Endothelial cell of umbilical vein (primary cell): ENCODE data around the gene C15orf61. TPM values are rescaled to one million over a fixed set of nuclear protein-coding genes. Genes with fewer than 3 reads are reported as not detected.
A peak's percentile ranks its signal among the peaks of the same experiment; 100 is the strongest.

Experiments used
- BruUV-seq: library from RNA; stranded (reverse); fragments of 400-500 nt; replicated peaks from 2 replicates; lab custom pipeline; 2021; lab: Mats Ljungman, UMichigan
- CTCF ChIA-PET: fragments of 300-600, 350-600 bp; sonication (Branson Sonifier 250); formaldehyde crosslinking; loops from one replicate; lab custom pipeline; 2021; ENCODE audit warnings: antibody characterized with exemption, inconsistent platforms; lab: Charles Lee
- POLR2A ChIA-PET: fragments of 300-600, 350-600 bp; sonication (Branson Sonifier 250); formaldehyde crosslinking; loops from one replicate; lab custom pipeline; 2021; ENCODE audit warnings: antibody characterized with exemption, inconsistent platforms; lab: Charles Lee
- DNase-seq: peaks from one replicate; pipeline ENCODE4 v3.0.0-alpha.2; 2011; ENCODE audit warnings: low read depth, low spot score
- FAIRE-seq: peaks from 2 replicates; lab custom pipeline; 2011; peaks lifted over from hg19 to GRCh38; lab: Jason Lieb, UNC
- H2AFZ ChIP-seq: 2 replicates; pipeline ENCODE4 v1.6.0; 2012; ENCODE audit warnings: low read depth, low read length, control low read depth, inconsistent platforms
- H3K27ac ChIP-seq: 2 replicates; pipeline ENCODE4 v1.5.1; 2011; ENCODE audit warnings: low read depth, mild to moderate bottlenecking, control low read depth, low read length, moderate library complexity; ENCODE audit not compliant: insufficient read depth
- H3K27me3 ChIP-seq, 2 experiments: 2 replicates each; pipeline versions ENCODE4 v1.6.0 to v1.6.1; 2011; ENCODE audit warnings: low read length in 2 of 2, mixed read lengths in 1 of 2; ENCODE audit not compliant: control insufficient read depth in 2 of 2, insufficient read depth in 2 of 2
- H3K36me3 ChIP-seq, 2 experiments: 2 replicates in 1 of 2; 3 replicates in 1 of 2; pipeline ENCODE4 v1.5.1; 2011; ENCODE audit warnings: low read length in 2 of 2, mild to moderate bottlenecking in 1 of 2, moderate library complexity in 1 of 2; ENCODE audit not compliant: control insufficient read depth in 2 of 2, insufficient read depth in 2 of 2; ENCODE audit errors: extremely low read depth in 1 of 2
- H3K4me1 ChIP-seq: 3 replicates; pipeline ENCODE4 v1.5.1; 2011; ENCODE audit warnings: mild to moderate bottlenecking, low read length; ENCODE audit not compliant: control insufficient read depth, insufficient read depth; ENCODE audit errors: extremely low read depth
- H3K4me2 ChIP-seq: 2 replicates; pipeline ENCODE4 v1.6.1; 2011; ENCODE audit warnings: low read length, control low read depth, mixed read lengths; ENCODE audit not compliant: insufficient read depth
- H3K4me3 ChIP-seq, 3 experiments: fragments of 200-600 bp in 1 of 3; sonication (generic), shearing (Covaris generic) in 1 of 3; replicated peaks in 1 of 3; 2 replicates each; pipeline ENCODE4 v1.5.1; 2011 to 2016; ENCODE audit warnings: control low read depth in 3 of 3, low read length in 3 of 3, mild to moderate bottlenecking in 2 of 3, inconsistent platforms in 1 of 3, low read depth in 1 of 3, moderate library complexity in 1 of 3; ENCODE audit not compliant: insufficient read depth in 1 of 3
- H3K79me2 ChIP-seq: 2 replicates; pipeline ENCODE4 v1.6.0; 2012; ENCODE audit warnings: low read length, inconsistent platforms; ENCODE audit not compliant: control insufficient read depth, insufficient read depth
- H3K9ac ChIP-seq: replicated peaks from 2 replicates; pipeline ENCODE3; 2011; ENCODE audit warnings: low read length, control low read depth; ENCODE audit not compliant: insufficient read depth; ENCODE audit errors: extremely low read depth
- H3K9me1 ChIP-seq: replicated peaks from 3 replicates; pipeline ENCODE4 v1.6.0; 2011; ENCODE audit warnings: mild to moderate bottlenecking, low read length; ENCODE audit not compliant: control insufficient read depth, insufficient read depth; ENCODE audit errors: extremely low read depth
- H3K9me3 ChIP-seq: replicated peaks from 2 replicates; pipeline ENCODE4 v1.5.1; 2012; ENCODE audit warnings: low read length, inconsistent platforms; ENCODE audit not compliant: control insufficient read depth, insufficient read depth
- H4K20me1 ChIP-seq: replicated peaks from 2 replicates; pipeline ENCODE3; 2011; ENCODE audit warnings: mild to moderate bottlenecking, low read length; ENCODE audit not compliant: control insufficient read depth, insufficient read depth; ENCODE audit errors: extremely low read depth
- CTCF ChIP-seq, 2 donors: IDR thresholded peaks; 1 replicate in 1 of 2; 2 replicates in 1 of 2; pipeline ENCODE4 v1.5.1; 2011; ENCODE audit warnings: low read length in 2 of 2, mild to moderate bottlenecking in 2 of 2, moderate library complexity in 2 of 2, control low read depth in 1 of 2, inconsistent platforms in 1 of 2, low read depth in 1 of 2; ENCODE audit not compliant: insufficient read depth in 1 of 2; ENCODE audit errors: extremely low read depth in 1 of 2
- EZH2 ChIP-seq: IDR thresholded peaks from 2 replicates; pipeline ENCODE4 v1.6.1; 2012; ENCODE audit warnings: borderline replicate concordance, low read depth, mild to moderate bottlenecking, moderate library complexity, low read length, inconsistent platforms; ENCODE audit not compliant: severe bottlenecking
- FOS ChIP-seq: IDR thresholded peaks from 2 replicates; pipeline ENCODE4 v1.6.1; 2011; ENCODE audit warnings: mild to moderate bottlenecking, low read length, moderate library complexity, borderline replicate concordance; ENCODE audit not compliant: insufficient read depth
- GATA2 ChIP-seq: IDR thresholded peaks from 2 replicates; pipeline ENCODE4 v1.7.0; 2011; ENCODE audit warnings: low read depth, mild to moderate bottlenecking, moderate library complexity, mixed read lengths, low read length; ENCODE audit not compliant: insufficient read length, insufficient read depth
- JUN ChIP-seq: IDR thresholded peaks from 2 replicates; pipeline ENCODE4 v1.6.1; 2011; ENCODE audit warnings: borderline replicate concordance, low read depth; ENCODE audit not compliant: insufficient read length, insufficient read depth
- MAX ChIP-seq: IDR thresholded peaks from 2 replicates; pipeline ENCODE4 v1.6.1; 2011; ENCODE audit not compliant: insufficient read depth, insufficient read length
- MYC ChIP-seq: IDR thresholded peaks from one replicate; pipeline ENCODE4 v1.6.1; 2011; ENCODE audit warnings: mild to moderate bottlenecking, low read depth, low read length
- POLR2A ChIP-seq: IDR thresholded peaks from 2 replicates; pipeline ENCODE4 v1.6.1; 2012; ENCODE audit warnings: low read depth, mild to moderate bottlenecking, control low read depth, low read length
- POLR2AphosphoS5 ChIP-seq: IDR thresholded peaks from 2 replicates; pipeline ENCODE4 v1.6.1; 2012; ENCODE audit warnings: low read depth, mild to moderate bottlenecking, control low read depth, low read length, moderate library complexity; ENCODE audit not compliant: insufficient read depth
- dilution Hi-C: fragments of 300-500 bp; cut with MboI; formaldehyde crosslinking; loops from one replicate; pipeline ENCODE4 v1.15.0; 2019; ENCODE audit warnings: low sequenced_read_pairs; ENCODE audit not compliant: extremely low pct_ligation_motif_present
- intact Hi-C: fragments of 100-400 bp; cut with micrococcal nuclease; formaldehyde crosslinking; loops from one replicate; pipeline ENCODE4 v1.10.0; 2022
- polyA plus RNA-seq, 4 experiments: library from polyadenylated mRNA; depleted of rRNA in 3 of 4; stranded (reverse) in 3 of 4; unstranded in 1 of 4; fragments of >200 nt; gene quantifications; 2 replicates each; pipeline versions ENCODE4 v1.2.1 to v1.2.3, GENCODE V29; 2011 to 2012; ENCODE audit warnings: missing spikeins in 1 of 4
- total RNA-seq: library from RNA; stranded (reverse); gene quantifications from 2 replicates; pipeline ENCODE4 v1.2.3, GENCODE V29; 2021

Gene C15orf61
- total and polyA plus RNA-seq, 2 donors (not counting 3 experiments of a cell fraction or from before 2014, with no cell fraction given), result 3.2 to 4.1 TPM

GRCh38 chr15:67501836-67502461 is 19.0 kb upstream of the C15orf61 start:
- no TSS peak for BruUV-seq
- peak; percentile 66 for DNase-seq
- dilution Hi-C loops, result no loop called here

More at GRCh38 chr15:67501836-67502461, 19.0 kb upstream of the C15orf61 start:
- TF ChIP-seq POLR2A (no peak), MAX (no peak), CTCF (IDR thresholded peaks at IDR 0.05; ENCODE audit: extremely low read depth in 1 of 2, insufficient read depth in 1 of 2, low read depth in 1 of 2, low read length in 2 of 2) (no peak), EZH2 (no peak), JUN (no peak), MYC (no peak), POLR2AphosphoS5 (no peak), GATA2 (no peak), FOS (no peak)
- Histone ChIP-seq H3K9ac (no peak overlapping the region), H3K4me2 (peak overlapping the region; percentile 45), H3K27me3 (no peaks in the 10 kb centered on the region), H3K9me3 (no peaks in the 10 kb centered on the region), H2AFZ (peak overlapping the region; percentile 79), H3K27ac (no peak overlapping the region), H3K79me2 (no peaks in the 10 kb centered on the region), H4K20me1 (no peaks in the 10 kb centered on the region), H3K4me3 (peak overlapping the region in 1 of 3 experiments; percentile 47), H3K4me1 (peaks cover 7% of the 10 kb centered on the region), H3K36me3 (no peaks in the 10 kb centered on the region), H3K9me1 (no peaks in the 10 kb centered on the region)
- CTCF ChIA-PET, result interaction anchor here (0.6 to 2.6 kb wide), 18 partner anchors 9 to 552 kb away, joined by 3 to 23 read pairs (median 4); partner anchors contain the start of genes C15orf61 and MAP2K5
- peak; percentile 85 for FAIRE-seq
- POLR2A ChIA-PET, result no interaction called here
- intact Hi-C loops, result loop anchor here (1.0 kb wide), 1 partner anchor 334 kb away; no protein-coding TSS in a partner anchor
